GM19025 (cell line): ENCODE data around the gene DDX46.
"Not testable (repeated sequence)": the region's sequence is repeated elsewhere in the genome, so short reads cannot be mapped to it uniquely, and the experiment has no call there.

Source experiments
- ATAC-seq: cut with Tn5 transposase; IDR thresholded peaks from one replicate; pipeline ENCODE4 v1.9.1; 2021; ENCODE audit warnings: mild to moderate bottlenecking, low read depth, moderate library complexity; ENCODE audit not compliant: unreplicated experiment

Gene DDX46, protein sequence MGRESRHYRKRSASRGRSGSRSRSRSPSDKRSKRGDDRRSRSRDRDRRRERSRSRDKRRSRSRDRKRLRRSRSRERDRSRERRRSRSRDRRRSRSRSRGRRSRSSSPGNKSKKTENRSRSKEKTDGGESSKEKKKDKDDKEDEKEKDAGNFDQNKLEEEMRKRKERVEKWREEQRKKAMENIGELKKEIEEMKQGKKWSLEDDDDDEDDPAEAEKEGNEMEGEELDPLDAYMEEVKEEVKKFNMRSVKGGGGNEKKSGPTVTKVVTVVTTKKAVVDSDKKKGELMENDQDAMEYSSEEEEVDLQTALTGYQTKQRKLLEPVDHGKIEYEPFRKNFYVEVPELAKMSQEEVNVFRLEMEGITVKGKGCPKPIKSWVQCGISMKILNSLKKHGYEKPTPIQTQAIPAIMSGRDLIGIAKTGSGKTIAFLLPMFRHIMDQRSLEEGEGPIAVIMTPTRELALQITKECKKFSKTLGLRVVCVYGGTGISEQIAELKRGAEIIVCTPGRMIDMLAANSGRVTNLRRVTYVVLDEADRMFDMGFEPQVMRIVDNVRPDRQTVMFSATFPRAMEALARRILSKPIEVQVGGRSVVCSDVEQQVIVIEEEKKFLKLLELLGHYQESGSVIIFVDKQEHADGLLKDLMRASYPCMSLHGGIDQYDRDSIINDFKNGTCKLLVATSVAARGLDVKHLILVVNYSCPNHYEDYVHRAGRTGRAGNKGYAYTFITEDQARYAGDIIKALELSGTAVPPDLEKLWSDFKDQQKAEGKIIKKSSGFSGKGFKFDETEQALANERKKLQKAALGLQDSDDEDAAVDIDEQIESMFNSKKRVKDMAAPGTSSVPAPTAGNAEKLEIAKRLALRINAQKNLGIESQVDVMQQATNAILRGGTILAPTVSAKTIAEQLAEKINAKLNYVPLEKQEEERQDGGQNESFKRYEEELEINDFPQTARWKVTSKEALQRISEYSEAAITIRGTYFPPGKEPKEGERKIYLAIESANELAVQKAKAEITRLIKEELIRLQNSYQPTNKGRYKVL

DNA sequence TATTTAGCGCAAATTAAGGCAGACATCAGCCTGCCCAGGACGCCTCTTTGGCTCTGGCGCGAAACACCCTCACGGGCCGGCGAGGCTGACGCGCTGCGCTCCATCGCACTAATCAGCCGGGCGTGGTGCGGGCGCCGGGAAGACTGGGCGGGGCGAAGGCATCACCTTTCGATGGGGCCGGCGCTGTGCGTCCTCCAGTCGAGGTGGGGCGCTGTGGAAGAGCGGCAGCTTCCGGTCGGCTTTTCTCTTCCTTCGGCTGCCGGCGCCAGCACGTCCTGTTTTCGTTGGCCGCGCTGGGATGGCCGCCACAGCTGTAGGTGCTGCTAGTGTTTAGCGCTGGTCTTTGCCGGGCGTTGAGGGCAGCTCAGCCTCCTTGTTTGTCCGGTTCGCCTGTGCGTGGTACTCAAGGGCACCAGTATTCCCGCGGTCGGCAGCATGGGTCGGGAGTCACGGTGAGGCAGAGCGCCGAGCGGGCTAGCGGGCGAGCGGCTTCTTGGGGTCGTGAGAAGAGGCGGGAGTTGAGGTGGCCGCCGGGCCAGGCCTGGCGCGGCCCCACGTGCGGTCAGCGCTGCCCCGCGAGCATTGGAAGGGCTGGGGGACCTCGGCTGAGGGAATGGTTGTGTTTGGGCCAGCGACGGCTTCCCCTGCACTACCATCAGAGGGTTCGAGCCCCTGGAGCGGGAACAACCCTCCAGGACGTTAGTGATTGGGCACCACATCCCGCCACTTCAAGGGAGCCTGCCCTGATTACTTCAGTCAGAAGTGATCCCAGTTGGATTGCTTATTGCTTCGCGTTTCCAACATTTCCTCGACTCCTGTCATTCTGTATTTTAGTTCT, at the start of gene DDX46:
Gene DDX46, plus strand, starts transcription at position 276 of the 838 bp plus-strand sequence. Its CDS starts 160 bp downstream, at position 436.
- ATAC-seq: peak; percentile 97

DNA sequence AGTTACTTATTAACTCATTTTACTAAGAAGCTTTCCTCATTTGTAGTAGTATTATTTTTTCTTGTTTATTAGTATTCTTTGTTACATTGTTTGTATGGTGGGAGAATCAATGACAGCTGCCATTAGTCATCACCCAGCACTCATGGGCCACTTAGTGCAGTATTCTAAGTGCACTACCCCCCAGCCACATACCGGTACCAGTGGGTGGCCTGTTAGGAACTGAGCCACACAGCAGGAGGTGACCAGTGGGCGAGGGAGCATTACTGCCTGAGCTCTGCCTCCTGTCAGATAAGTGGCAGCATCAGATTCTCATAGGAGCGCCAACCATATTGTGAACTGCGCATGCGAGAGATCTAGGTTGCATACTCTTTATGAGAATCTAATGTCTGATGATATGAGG, 44.5 kb upstream of the DDX46 start:
- ATAC-seq: no peak

DNA sequence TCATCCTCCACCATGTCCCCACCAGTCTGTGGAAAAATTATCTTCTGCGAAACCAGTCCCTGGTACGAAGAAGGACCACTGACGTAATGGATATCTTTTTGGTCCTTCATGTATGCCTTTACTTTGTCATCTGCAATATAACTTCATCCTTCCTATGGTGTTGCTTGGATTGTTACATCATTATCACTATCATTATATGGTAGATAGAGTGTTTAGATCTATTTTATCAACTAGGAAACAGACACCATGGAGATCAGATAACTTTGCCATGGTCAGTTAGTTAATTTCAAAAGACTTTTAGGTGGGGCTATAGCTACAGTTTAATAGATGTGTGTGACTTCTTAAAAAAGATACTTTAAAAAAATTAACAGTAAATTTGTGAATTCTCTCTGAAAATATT, 44.0 kb upstream of the DDX46 start:
- no peak for ATAC-seq

DNA sequence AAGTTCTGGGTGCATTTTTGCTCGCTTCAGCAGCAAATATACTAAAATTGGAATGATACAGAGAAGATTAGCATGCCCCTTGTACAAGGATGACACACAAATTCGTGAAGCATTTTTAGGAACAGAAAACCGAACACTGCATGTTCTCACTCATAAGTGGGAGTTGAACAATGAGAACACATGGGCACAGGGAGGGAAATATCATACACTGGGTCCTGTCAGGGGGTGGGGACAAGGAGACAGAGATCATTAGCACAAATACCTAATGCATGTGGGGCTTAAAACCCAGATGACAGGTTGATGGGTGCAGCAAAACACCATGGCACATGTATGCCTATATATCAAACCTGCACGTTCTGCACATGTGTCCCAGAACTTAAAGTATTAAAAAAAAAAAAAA, 43.1 kb upstream of the DDX46 start:
- ATAC-seq: not testable (repeated sequence)

DNA sequence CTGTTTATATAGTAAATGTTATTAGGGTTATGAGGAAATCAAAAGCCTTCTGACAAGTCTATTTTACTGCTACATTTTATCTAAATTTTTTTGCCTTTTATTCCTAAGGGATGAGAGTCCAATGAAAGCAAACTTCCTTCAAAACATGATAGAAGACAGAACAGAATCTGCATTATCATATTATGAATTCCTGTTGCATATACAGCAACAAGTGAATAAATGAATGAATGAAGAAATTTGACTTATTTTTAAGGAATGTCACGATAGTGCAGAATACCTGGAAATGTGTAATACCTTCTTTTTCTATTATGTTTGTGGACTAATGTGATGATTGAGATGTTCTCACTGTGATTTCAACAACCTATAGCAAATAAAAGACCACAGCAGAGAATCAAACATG, 33.7 kb upstream of the DDX46 start:
- ATAC-seq: no peak

DNA sequence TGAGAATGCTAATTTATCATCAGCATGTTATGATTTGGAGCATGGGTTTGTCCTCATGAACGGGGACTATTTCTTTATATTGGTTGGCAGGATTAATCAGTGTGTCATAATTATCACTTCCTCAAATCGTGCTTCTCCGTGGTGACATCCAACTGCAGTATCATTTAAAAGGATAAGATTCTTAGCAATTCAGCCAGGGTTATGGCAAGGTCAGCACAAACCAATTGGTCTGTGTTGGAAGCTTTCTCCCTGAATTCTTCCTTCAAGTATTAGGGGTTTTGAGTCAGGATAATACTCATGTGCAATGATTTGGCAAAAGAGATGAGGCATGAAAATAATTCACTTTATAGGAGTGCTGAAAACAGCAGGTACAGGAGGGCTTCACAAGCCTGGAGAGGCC, 25.8 kb upstream of the DDX46 start:
- ATAC-seq: no peak

DNA sequence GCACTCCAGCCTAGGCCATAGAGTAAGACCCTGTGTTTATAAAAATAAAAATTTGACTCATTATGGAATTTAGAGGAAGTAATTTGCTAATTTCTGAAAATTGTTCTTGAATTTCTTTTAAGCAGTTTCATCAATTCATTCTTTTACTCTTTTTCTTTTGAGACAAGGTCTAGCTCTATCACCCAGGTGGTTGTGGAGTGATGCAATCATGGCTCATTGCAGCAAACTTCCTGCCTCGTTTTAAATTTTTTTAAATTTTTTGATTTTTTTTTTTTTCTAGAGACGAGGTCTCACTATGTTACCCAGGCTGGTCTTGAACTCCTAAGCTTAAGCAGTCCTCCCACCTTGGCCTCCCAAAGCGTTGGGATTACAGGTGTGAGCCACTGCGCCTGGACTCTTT, 23.3 kb upstream of the DDX46 start:
- no peak for ATAC-seq

DNA sequence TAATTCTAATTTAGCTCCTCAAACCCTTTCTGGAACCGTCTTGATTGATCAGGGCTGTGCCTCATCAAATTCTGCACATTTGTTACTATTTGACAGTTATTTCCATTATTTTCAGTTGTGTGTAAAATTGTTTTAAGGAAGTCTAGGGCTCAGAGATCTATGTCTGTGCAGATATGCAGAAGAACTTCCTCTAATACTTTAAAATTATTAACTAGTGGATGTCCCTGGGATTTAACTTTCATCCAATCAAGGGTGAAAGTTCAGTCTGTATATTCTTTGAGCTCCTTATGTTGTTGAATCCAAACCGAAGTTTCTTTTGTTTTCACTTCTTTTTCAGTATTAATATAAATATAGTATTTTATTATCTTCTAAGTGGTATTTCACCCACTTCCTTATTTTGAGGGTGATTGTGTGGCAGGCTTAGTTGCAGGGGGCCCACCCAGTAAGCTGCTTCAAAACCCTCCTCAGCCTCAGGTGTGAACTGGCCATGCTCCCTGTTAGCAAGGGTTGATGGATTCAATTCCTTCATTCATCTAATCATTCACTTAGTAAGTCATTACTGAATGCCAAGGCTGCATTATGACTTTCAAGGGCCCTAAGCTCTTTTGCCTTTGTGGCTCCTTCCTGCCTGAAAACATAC, 22.3 kb upstream of the DDX46 start:
- ATAC-seq: no peak

DNA sequence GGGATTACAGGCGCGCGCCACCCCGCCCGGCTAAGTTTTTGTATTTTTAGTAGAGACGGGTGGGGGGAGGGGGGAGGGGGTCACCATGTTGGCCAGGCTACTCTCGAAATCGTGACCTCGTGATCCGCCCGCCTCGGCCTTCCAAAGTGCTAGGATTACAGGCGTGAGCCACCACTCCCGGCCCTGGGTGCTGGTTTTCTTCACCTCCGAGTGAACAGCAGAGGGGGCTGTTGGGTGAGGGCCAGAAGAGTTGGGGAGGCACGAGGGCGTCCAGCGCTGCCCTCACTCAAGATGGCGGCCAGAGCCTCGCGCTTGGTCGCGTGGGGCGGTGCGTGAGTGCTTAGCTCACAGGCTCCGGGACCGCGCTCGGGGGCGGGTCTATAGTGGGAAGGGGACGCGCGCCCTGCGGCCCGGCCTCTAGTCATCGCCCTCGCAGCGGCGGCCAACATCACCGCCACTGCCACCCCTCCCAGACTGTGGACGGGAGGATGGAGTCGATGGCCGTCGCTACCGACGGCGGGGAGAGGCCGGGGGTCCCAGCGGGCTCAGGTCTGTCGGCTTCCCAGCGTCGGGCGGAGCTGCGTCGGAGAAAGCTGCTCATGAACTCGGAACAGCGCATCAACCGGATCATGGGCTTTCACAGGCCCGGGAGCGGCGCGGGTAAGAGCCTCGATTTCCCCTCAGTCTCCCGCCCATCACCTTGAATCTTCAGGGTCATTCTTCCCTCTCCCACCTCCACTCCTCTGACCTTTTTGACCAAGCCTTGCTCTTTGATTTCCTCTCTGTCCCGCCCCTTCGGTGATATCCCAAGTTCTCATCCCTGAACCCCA, 20.2 kb upstream of the DDX46 start, which contains the start of gene CAMLG:
Gene CAMLG, plus strand, starts transcription at position 416 of the 830 bp plus-strand sequence. Its CDS starts 73 bp downstream, at position 489.
- ATAC-seq: peak; percentile 98

DNA sequence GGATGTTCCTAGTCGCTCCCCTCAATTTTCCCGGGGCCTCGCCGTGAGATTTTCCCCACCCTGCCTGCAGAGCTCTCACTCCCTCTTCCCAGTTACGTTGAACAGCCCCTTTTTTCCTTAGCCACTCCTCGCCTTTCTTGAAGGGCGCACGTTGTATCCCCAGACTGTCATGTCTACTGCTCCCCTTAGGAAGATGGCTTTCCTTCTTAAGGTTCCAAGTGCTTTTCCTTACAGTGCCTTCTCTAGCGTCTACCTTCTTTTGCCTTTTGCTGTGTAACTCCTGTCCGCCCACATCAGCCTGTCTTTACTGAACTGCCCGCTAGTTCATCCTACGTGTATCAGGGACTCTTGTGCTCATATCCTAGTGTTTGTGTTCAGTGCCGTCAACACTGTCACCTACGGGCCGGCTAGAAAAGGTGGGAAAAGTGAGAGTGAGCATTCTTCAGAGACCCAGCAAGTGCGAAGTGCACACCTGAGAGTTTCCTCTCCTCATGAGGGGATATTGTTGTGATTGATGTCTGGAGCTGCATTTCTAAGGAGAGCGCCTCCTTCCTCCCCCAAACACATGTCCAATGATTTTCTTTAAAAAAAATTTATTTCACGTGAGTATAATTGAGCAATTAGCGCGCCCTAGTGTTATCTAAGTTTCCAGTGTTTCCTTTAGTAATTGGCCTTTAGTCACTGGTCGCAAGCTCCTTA, 19.5 kb upstream of the DDX46 start:
- ATAC-seq: no peak

DNA sequence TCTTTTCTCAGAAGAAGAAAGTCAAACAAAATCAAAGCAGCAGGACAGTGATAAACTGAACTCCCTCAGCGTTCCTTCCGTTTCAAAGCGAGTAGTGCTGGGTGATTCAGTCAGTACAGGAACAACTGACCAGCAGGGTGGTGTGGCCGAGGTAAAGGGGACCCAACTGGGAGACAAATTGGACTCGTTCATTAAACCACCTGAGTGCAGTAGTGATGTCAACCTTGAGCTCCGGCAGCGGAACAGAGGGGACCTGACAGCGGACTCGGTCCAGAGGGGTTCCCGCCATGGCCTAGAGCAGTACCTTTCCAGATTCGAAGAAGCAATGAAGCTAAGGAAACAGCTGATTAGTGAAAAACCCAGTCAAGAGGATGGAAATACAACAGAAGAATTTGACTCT, 17.5 kb upstream of the DDX46 start:
- no peak for ATAC-seq

DNA sequence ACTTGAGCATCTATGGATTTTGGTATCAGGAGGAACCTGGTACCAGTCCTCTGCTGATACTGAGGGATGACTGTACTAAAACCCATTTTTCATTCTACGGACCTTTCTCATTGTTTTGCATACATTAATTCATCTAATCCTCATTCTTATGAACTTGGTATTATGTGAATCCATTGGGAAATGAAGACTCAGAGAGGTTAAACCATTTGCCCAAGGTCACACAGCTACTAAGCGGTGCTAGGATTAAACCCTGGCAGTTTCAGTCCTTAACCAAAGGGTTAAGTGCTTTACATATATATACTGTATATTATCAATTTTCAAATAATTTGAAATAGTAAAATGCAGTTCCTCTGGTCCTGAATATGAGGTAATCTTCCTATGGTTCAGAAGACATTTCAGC, 16.4 kb upstream of the DDX46 start:
- ATAC-seq: no peak

DNA sequence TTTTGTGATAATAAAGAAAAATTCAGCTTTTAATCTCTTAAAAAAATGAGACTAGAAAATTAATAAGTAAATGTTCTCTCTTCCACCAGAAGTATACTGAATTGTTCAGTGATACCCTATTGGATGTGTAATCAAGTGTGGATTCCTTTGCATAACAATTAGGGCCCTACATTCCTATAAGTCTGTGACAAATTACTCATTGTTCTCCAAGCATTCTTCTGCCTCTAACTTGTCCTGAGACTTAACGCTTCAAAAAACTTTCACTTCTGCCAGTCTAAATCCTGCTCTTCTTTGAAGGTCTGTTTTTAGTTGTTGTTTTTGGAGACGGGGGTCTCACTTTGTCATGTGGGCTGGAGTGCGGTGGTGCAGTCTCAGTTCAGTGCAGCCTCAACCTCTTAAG, 9.2 kb upstream of the DDX46 start:
- ATAC-seq: no peak

DNA sequence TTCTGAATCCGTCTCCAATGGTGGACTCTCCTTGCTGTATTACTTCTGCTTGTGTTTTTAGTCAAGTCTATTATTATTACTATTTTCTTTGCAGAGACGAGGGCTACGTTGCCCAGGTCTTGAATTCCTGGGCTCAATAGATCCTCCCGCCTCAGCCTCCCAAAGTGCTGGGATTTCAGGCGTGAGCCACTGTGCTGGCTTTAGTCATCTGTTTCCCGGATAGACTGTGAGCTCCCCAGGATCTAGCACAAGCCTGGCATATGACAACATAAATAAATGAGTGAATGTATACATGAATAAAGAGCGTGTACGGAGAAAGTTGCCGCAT, 439 bp upstream of the DDX46 start:
- ATAC-seq: peak; percentile 22

DNA sequence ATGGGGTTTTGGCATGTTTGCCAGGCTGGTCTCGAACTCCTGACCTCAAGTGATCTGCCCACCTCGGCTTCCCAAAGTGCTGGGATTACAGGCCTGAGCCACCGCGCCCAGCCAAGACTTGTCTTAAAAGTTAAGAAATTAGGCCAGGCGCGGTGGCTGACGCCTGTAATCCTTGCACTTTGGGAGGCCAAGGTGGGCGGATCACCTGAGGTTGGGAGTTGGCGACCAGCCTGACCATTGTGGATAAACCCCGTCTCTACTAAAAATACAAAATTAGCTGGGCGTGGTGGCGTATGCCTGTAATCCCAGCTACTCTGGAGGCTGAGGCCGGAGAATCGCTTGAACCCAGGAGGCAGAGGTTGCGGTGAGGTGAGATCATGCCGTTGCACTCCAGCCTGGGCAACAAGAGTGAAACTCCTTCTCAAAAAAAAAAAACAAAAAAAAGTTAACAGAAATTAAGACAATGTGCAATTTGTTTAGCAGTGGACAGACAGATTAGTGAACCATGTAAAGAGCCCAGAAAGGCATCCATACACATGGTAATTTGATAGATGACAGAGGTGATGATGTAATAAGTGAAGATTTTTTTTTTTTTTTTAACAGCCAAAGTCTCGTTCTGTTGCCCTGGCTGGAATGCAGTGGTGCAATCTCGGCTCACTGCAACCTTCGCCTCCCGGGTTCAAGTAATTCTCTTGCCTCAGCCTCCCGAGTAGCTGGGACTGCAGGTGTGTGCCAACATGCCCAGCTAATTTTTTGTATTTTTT, 9.1 kb downstream of the DDX46 start:
- ATAC-seq: not testable (repeated sequence)

DNA sequence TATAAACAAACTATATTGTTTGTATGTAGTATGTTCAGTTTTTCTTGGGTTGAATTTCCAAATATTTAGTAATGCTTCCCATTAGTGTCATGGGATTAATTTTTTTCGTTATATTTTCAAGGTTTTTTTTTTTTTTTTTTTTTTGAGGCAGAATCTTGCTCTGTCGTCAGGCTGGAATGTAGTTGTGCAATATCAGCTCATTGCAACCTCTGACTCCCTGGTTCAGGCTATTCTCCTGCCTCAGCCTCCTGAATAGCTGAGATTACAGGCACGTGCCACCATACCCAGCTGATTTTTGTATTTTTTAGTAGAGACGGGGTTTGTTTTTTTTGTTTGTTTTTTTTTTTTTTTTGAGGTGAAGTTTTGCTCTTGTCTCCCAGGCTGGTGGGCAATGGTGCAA, 10.6 kb downstream of the DDX46 start:
- no peak for ATAC-seq

DNA sequence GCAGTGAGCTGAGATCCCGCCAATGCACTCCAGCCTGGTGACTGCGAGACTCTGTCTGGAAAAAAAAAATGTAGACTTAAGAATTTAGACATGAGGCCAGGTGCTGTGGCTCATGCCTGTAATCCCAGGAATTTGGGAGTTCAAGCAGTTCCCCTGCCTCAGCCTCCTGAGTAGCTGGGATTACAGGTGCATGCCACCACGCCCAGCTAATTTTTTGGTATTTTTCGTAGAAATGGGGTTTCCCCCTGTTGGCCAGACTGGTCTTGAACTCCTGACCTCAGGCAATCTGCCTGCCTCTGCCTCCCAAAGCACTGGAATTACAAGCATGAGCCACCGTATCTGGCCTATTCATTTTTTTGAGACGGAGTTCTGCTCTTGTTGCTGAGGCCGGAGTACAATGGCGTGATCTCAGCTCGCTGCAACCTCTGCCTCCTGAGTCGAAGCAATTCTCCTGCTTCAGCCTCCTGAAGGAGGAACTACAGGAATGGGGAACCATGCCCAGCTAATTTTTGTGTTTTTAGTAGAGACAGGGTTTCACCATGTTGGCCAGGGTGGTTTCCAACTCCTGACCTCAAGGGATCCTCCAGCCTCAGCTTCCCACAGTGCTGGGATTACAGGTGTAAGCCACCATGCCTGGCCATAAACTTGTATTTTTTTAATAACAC, 14.0 kb downstream of the DDX46 start:
- ATAC-seq: no peak
